Right lobe of liver (tissue), 6 donors: Measurements from ENCODE around the gene ORAI1. TPM values are rescaled to one million over a fixed set of nuclear protein-coding genes. Genes with fewer than 3 reads are reported as not detected.

ENCODE experiments used
- ATAC-seq, 4 donors: fragments of 200-7000 bp; cut with Tn5 transposase; one replicate each; pipeline ENCODE4 v1.9.1; 2020; ENCODE audit warnings: mild to moderate bottlenecking in 4 of 4, moderate library complexity in 4 of 4
- DNase-seq, 3 donors: peaks; one replicate each; pipeline ENCODE4 v3.0.0-alpha.2; 2020
- H3K27ac ChIP-seq, 3 donors: fragments of 200-600 bp; one replicate each; pipeline ENCODE4 v1.8.0; 2022
- H3K27me3 ChIP-seq, 2 donors: fragments of 200-600 bp; one replicate each; pipeline ENCODE4 v1.8.0; 2022
- H3K36me3 ChIP-seq, 4 donors: fragments of 200-600 bp; sonication (generic) in 1 of 4; one replicate each; pipeline versions ENCODE4 v1.5.1 to v1.8.0; 2017 to 2022; ENCODE audit warnings: control low read depth in 1 of 4
- H3K4me1 ChIP-seq, 4 donors: fragments of 200-600 bp; sonication (generic) in 1 of 4; one replicate each; pipeline versions ENCODE4 v1.5.1 to v1.8.0; 2017 to 2022; ENCODE audit warnings: control low read depth in 1 of 4
- H3K4me3 ChIP-seq, 3 donors: fragments of 200-600 bp; one replicate each; pipeline ENCODE4 v1.8.0; 2022
- H3K9me3 ChIP-seq, 4 donors: fragments of 200-600 bp; sonication (generic) in 1 of 4; one replicate each; pipeline versions ENCODE4 v1.5.1 to v1.8.0; 2017 to 2022; ENCODE audit warnings: control low read depth in 1 of 4
- POLR2A ChIP-seq: fragments of 450-650 bp; IDR thresholded peaks from one replicate; pipeline ENCODE4 v1.6.1; 2017; ENCODE audit warnings: antibody characterized with exemption, mild to moderate bottlenecking
- WGBS: methylation state at CpG from one replicate; pipeline ENCODE4 v1.1.6; 2018; ENCODE audit warnings: low coverage, low lambda C conversion rate; ENCODE audit not compliant: insufficient coverage; ENCODE audit errors: missing lambda C conversion rate; 5-methylcytosine and 5-hydroxymethylcytosine counted together
- intact Hi-C, 2 donors: fragments of 100-400 bp; cut with DNase I; formaldehyde crosslinking; loops; one replicate each; pipeline versions ENCODE4 v1.11.2 to v1.14.1; 2022
- long read RNA-seq: library from polyadenylated mRNA; unstranded; transcript quantifications from one replicate; pipeline ENCODE4 v2.0.0, GENCODE V29; 2019
- total RNA-seq, 6 experiments: library from RNA; depleted of rRNA in 2 of 6; stranded (reverse); fragments of >200 nt in 2 of 6; fragmentation: NEBNext Ultra II Directional in 3 of 6; extraction: Animal tissue kit (Norgen Biotek cat#: 25700) in 3 of 6; gene quantifications; one replicate each; pipeline versions ENCODE4 v1.1.0 to v1.2.4, GENCODE V29; 2016 to 2023
- TF ChIP-seq, protein P1 (sequence below), 4 donors: fragments of 200-600 bp in 3 of 4; fragments of 450-650 bp in 1 of 4; IDR thresholded peaks; one replicate each; pipeline versions ENCODE4 v1.5.1 to v1.8.0; 2016 to 2022; ENCODE audit warnings: antibody characterized with exemption in 4 of 4, mild to moderate bottlenecking in 2 of 4
- donor health status: DM: no; HTN: yes; CAD: no.
- donor health status: DM: no; HTN: no; CAD: no.
- donor health status: DM: no; HTN: no; CAD: no.
- donor health status: DM: no; HTN: yes; CAD: no.
- donor health status: DM: no; HTN: yes; CAD: no.

ORAI1 gene
- 10 to 100 TPM in 2 of 6 experiments, 1 to 10 TPM in 4; 6.9 to 14.4 (median 9.0) TPM for total RNA-seq
- long read RNA-seq, partial matches to known transcripts: 0 of 1 reads
- long read RNA-seq, other reads (novel, unspliced or antisense): 1 of 1 reads

GRCh38 chr12:121626087-121626852 lies at the start of gene ORAI1:
Gene ORAI1 (plus strand): TSS chr12:121626530.
- H3K27ac ChIP-seq: peak within 1 kb of the TSS; percentile 85 to 95 (median 94)
- DNase-seq (peak; percentile 98 to 99 (median 99)), ATAC-seq (peak; percentile 80 to 94 (median 88))
- H3K4me3 ChIP-seq: peak within 1 kb of the TSS; percentile 75 to 82 (median 81)
- no peaks in the 10 kb centered on the region for H3K36me3 ChIP-seq
- H3K9me3 ChIP-seq: no peaks in the 10 kb centered on the region
- WGBS: 10% methylated on average over 2 of the region's 92 CpGs
- intact Hi-C loops: loop anchor here in 1 of 2 donors (10.0 kb wide), 2 partner anchors 71 to 131 kb away; no protein-coding TSS in a partner anchor
- no peaks in the 10 kb centered on the region for H3K27me3 ChIP-seq
- peaks cover 0 to 19% (median 9%) of the 10 kb centered on the region in 4 donors for H3K4me1 ChIP-seq
- peak; percentile 94 for TF ChIP-seq POLR2A
- TF ChIP-seq, protein P1, sequence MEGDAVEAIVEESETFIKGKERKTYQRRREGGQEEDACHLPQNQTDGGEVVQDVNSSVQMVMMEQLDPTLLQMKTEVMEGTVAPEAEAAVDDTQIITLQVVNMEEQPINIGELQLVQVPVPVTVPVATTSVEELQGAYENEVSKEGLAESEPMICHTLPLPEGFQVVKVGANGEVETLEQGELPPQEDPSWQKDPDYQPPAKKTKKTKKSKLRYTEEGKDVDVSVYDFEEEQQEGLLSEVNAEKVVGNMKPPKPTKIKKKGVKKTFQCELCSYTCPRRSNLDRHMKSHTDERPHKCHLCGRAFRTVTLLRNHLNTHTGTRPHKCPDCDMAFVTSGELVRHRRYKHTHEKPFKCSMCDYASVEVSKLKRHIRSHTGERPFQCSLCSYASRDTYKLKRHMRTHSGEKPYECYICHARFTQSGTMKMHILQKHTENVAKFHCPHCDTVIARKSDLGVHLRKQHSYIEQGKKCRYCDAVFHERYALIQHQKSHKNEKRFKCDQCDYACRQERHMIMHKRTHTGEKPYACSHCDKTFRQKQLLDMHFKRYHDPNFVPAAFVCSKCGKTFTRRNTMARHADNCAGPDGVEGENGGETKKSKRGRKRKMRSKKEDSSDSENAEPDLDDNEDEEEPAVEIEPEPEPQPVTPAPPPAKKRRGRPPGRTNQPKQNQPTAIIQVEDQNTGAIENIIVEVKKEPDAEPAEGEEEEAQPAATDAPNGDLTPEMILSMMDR (IDR thresholded peaks at IDR 0.05): peak in 2 of 4 donors; percentile 25 to 33

GRCh38 chr12:121576851-121577391 lies 49.4 kb upstream of the ORAI1 start:
- TF ChIP-seq, protein P1 (IDR thresholded peaks at IDR 0.05): no peak
- TF ChIP-seq POLR2A: no peak
- intact Hi-C loops: no loop called here
- no peak for DNase-seq
- no peak overlapping the region for H3K4me3 ChIP-seq
- H3K4me1 ChIP-seq: no peaks in the 10 kb centered on the region
- no peak overlapping the region for H3K27ac ChIP-seq
- no peaks in the 10 kb centered on the region for H3K9me3 ChIP-seq
- H3K27me3 ChIP-seq: no peaks in the 10 kb centered on the region
- H3K36me3 ChIP-seq: no peaks in the 10 kb centered on the region
- no peak for ATAC-seq
- WGBS: 53% methylated on average over 3 of the region's 4 CpGs

GRCh38 chr12:121577443-121578180 lies 48.7 kb upstream of the ORAI1 start:
- DNase-seq (no peak), ATAC-seq (no peak)
- no peak overlapping the region for H3K27ac ChIP-seq
- intact Hi-C loops: no loop called here
- H3K4me1 ChIP-seq: no peaks in the 10 kb centered on the region
- TF ChIP-seq POLR2A: no peak
- TF ChIP-seq, protein P1 (IDR thresholded peaks at IDR 0.05): no peak
- no peaks in the 10 kb centered on the region for H3K9me3 ChIP-seq
- no peaks in the 10 kb centered on the region for H3K27me3 ChIP-seq
- H3K4me3 ChIP-seq: no peak overlapping the region
- no peaks in the 10 kb centered on the region for H3K36me3 ChIP-seq
- WGBS: 100% methylated on average over 1 of the region's 10 CpGs

GRCh38 chr12:121578230-121579189 lies 47.8 kb upstream of the ORAI1 start:
- peak in 1 of 4 donors; percentile 5 for ATAC-seq
- H3K4me3 ChIP-seq: peak overlapping the region; percentile 52 to 63 (median 59)
- no peaks in the 10 kb centered on the region for H3K27me3 ChIP-seq
- intact Hi-C loops: no loop called here
- TF ChIP-seq, protein P1 (IDR thresholded peaks at IDR 0.05): no peak
- no peak for TF ChIP-seq POLR2A
- WGBS: 20% methylated on average over 9 of the region's 77 CpGs
- H3K9me3 ChIP-seq: no peaks in the 10 kb centered on the region
- H3K27ac ChIP-seq: peak overlapping the region; percentile 4 to 78 (median 44)
- no peaks in the 10 kb centered on the region for H3K4me1 ChIP-seq
- no peaks in the 10 kb centered on the region for H3K36me3 ChIP-seq
- DNase-seq: peak in 1 of 3 donors; percentile 23
